ENCODE measurements around the gene IREB2.
"Not testable (repeated sequence)": the region's sequence is repeated elsewhere in the genome, so short reads cannot be mapped to it uniquely, and the experiment has no call there.

Gene IREB2
- 33.5 to 80.3 reads per million in 2 donors for total RNA-seq

GRCh38 chr15:78437762-78438618, at the start of gene IREB2:
Gene IREB2, plus strand, starts transcription at chr15:78438216. Its CDS starts 122 bp downstream, at chr15:78438338.
- DNase-seq = peak; percentile 95

- DNase-seq = no peak
Observed at GRCh38 chr15:78388865-78389264, 49.2 kb upstream of the IREB2 start.

- no peak for DNase-seq
Observed at GRCh38 chr15:78389322-78389721, 48.7 kb upstream of the IREB2 start.

- DNase-seq = no peak
Observed at GRCh38 chr15:78389738-78390137, 48.3 kb upstream of the IREB2 start.

- no peak for DNase-seq
Observed at GRCh38 chr15:78390242-78390641, 47.8 kb upstream of the IREB2 start.

GRCh38 chr15:78390826-78391225, 47.2 kb upstream of the IREB2 start:
- DNase-seq = no peak

- DNase-seq = no peak
Observed at GRCh38 chr15:78391781-78392180, 46.2 kb upstream of the IREB2 start.

- DNase-seq = no peak
Observed at GRCh38 chr15:78392430-78392829, 45.6 kb upstream of the IREB2 start.

- DNase-seq = no peak
Observed at GRCh38 chr15:78393137-78393536, 44.9 kb upstream of the IREB2 start.

GRCh38 chr15:78394026-78394425, 44.0 kb upstream of the IREB2 start:
- no peak for DNase-seq

- no peak for DNase-seq
Observed at GRCh38 chr15:78394981-78395616, 42.9 kb upstream of the IREB2 start.

- no peak for DNase-seq
Observed at GRCh38 chr15:78396186-78396814, 41.7 kb upstream of the IREB2 start.

- DNase-seq = no peak
Observed at GRCh38 chr15:78396976-78397375, 41.0 kb upstream of the IREB2 start.

GRCh38 chr15:78397382-78397781, 40.6 kb upstream of the IREB2 start:
- DNase-seq = no peak

- DNase-seq = no peak
Observed at GRCh38 chr15:78398076-78398825, 39.8 kb upstream of the IREB2 start.

- no peak for DNase-seq
Observed at GRCh38 chr15:78399091-78399490, 38.9 kb upstream of the IREB2 start.

GRCh38 chr15:78402061-78402610, 35.9 kb upstream of the IREB2 start:
- DNase-seq = no peak

GRCh38 chr15:78404125-78404524, 33.9 kb upstream of the IREB2 start:
- DNase-seq = no peak

GRCh38 chr15:78404796-78405195, 33.2 kb upstream of the IREB2 start:
- DNase-seq = not testable (repeated sequence)

- DNase-seq = no peak
Observed at GRCh38 chr15:78405336-78405924, 32.6 kb upstream of the IREB2 start.

GRCh38 chr15:78406016-78406585, 31.9 kb upstream of the IREB2 start:
- DNase-seq = no peak

Data from T-helper 9 cell (primary cell).